ENCODE measurements around the gene ELOVL1. TPM values are rescaled to one million over a fixed set of nuclear protein-coding genes. Genes with fewer than 3 reads are reported as not detected.

ELOVL1 gene
- total and polyA plus RNA-seq, 4 donors, result 12.8 to 50.3 (median 35.3) TPM

- no peak for DNase-seq (ENCODE audit: low spot score)
- no peaks in the 10 kb centered on the region for H3K27me3 ChIP-seq (ENCODE audit: control insufficient read depth in 4 of 4, insufficient read depth in 4 of 4, low read length in 3 of 4)
- no peaks in the 10 kb centered on the region for H3K4me1 ChIP-seq (ENCODE audit: control insufficient read depth in 4 of 4, insufficient read depth in 4 of 4, low read length in 3 of 4)
- TF ChIP-seq ZBTB33 (IDR thresholded peaks at IDR 0.05) (no peak), YY1 (IDR thresholded peaks at IDR 0.05) (no peak), ATF3 (IDR thresholded peaks at IDR 0.05) (no peak), HNF4G (IDR thresholded peaks at IDR 0.05) (no peak), GABPA (IDR thresholded peaks at IDR 0.05 in 1 of 2, conservative IDR thresholded peaks at IDR 0.05 in 1 of 2) (no peak), SP1 (IDR thresholded peaks at IDR 0.05) (no peak), TAF1 (conservative IDR thresholded peaks at IDR 0.05) (no peak), FOXA1 (IDR thresholded peaks at IDR 0.05) (no peak), RAD21 (IDR thresholded peaks at IDR 0.05) (no peak), NR2F2 (IDR thresholded peaks at IDR 0.05) (no peak), CTCF (IDR thresholded peaks at IDR 0.05; ENCODE audit: low read depth, low read length, missing input control) (no peak), RXRA (IDR thresholded peaks at IDR 0.05) (no peak), JUND (IDR thresholded peaks at IDR 0.05) (no peak), FOXA2 (IDR thresholded peaks at IDR 0.05) (no peak), REST (IDR thresholded peaks at IDR 0.05) (no peak), MAX (IDR thresholded peaks at IDR 0.05) (no peak)
- peaks cover 6 to 44% (median 16%) of the 10 kb centered on the region in 4 donors for H3K36me3 ChIP-seq (ENCODE audit: control insufficient read depth in 4 of 4, insufficient read depth in 3 of 4, low read depth in 1 of 4, low read length in 3 of 4)
- H3K9ac ChIP-seq (ENCODE audit: low read depth in 1 of 2, low read length in 2 of 2), result no peak overlapping the region
- no peaks in the 10 kb centered on the region for H3K9me3 ChIP-seq (ENCODE audit: control insufficient read depth in 4 of 4, low read length in 3 of 4)
- no peak overlapping the region for H3K27ac ChIP-seq (ENCODE audit: low read depth in 1 of 2, low read length in 2 of 2)
- 91% methylated on average over 2 of the region's 2 CpGs for WGBS
- H3K4me3 ChIP-seq (ENCODE audit: low read depth in 1 of 3, low read length in 3 of 3), result no peak overlapping the region
Measured at GRCh38 chr1:43405876-43406234, 38.0 kb upstream of the ELOVL1 start.
